ENCODE data around the gene SRSF12.

Gene SRSF12

GRCh38 chr6:89117211-89118108 lies at the start of gene SRSF12:
TSS of gene SRSF12 (minus strand) at chr6:89118071. CDS start at chr6:89117887, 184 bp downstream.
- DNase-seq = peak; percentile 29

GRCh38 chr6:89162047-89162371 lies 44.1 kb upstream of the SRSF12 start:
- DNase-seq = no peak

- DNase-seq = no peak
Observed at GRCh38 chr6:89161326-89162046, 43.6 kb upstream of the SRSF12 start.

GRCh38 chr6:89160331-89161092 lies 42.6 kb upstream of the SRSF12 start:
- DNase-seq = no peak

- DNase-seq = no peak
Observed at GRCh38 chr6:89154131-89154530, 36.3 kb upstream of the SRSF12 start.

GRCh38 chr6:89148016-89148750 lies 30.3 kb upstream of the SRSF12 start:
- DNase-seq = no peak

GRCh38 chr6:89146718-89147700 lies 29.1 kb upstream of the SRSF12 start:
- DNase-seq = peak; percentile 25

- DNase-seq = peak; percentile 67
Observed at GRCh38 chr6:89145956-89146717, 28.3 kb upstream of the SRSF12 start, which contains the start of gene PM20D2. TSS of gene PM20D2 (plus strand) at chr6:89146055. CDS start at chr6:89146145, 90 bp downstream.

- DNase-seq = peak; percentile 76
Observed at GRCh38 chr6:89145091-89145955, 27.5 kb upstream of the SRSF12 start.

- peak; percentile 75 for DNase-seq
Observed at GRCh38 chr6:89144354-89144906, 26.6 kb upstream of the SRSF12 start.

GRCh38 chr6:89140347-89141156 lies 22.7 kb upstream of the SRSF12 start:
- no peak for DNase-seq

GRCh38 chr6:89139509-89140346 lies 21.9 kb upstream of the SRSF12 start:
- no peak for DNase-seq

- DNase-seq = no peak
Observed at GRCh38 chr6:89138173-89138572, 20.3 kb upstream of the SRSF12 start.

GRCh38 chr6:89134723-89135122 lies 16.9 kb upstream of the SRSF12 start:
- DNase-seq = no peak

- DNase-seq = no peak
Observed at GRCh38 chr6:89133981-89134380, 16.1 kb upstream of the SRSF12 start.

- DNase-seq = no peak
Observed at GRCh38 chr6:89132057-89132456, 14.2 kb upstream of the SRSF12 start.

GRCh38 chr6:89131599-89131998 lies 13.7 kb upstream of the SRSF12 start:
- no peak for DNase-seq

All from activated CD4-positive, alpha-beta T cell treated with anti-CD3 and anti-CD28 coated beads, Interleukin-2, amount 50 U/mL, for 16 hours (primary cell).